NCI-H1930 (cell line): Measurements from ENCODE around the gene KRTCAP2.

Experiments
- DNase-seq, 2 experiments: peaks; one replicate each; lab custom pipeline; 2025; lab: John Stamatoyannopoulos, UW

Gene KRTCAP2

GRCh38 chr1:155133799-155134281 is 39.3 kb downstream of the KRTCAP2 start:
- no peak for DNase-seq

GRCh38 chr1:155131856-155132255 is 41.2 kb downstream of the KRTCAP2 start:
- no peak for DNase-seq

- DNase-seq = no peak
Observed at GRCh38 chr1:155131285-155131684, 41.8 kb downstream of the KRTCAP2 start.

- no peak for DNase-seq
Observed at GRCh38 chr1:155130272-155131006, 42.7 kb downstream of the KRTCAP2 start.

- DNase-seq = no peak
Observed at GRCh38 chr1:155128755-155129473, 44.2 kb downstream of the KRTCAP2 start.

GRCh38 chr1:155127967-155128754 is 44.9 kb downstream of the KRTCAP2 start:
- DNase-seq = no peak

- DNase-seq = no peak
Observed at GRCh38 chr1:155127105-155127966, 45.8 kb downstream of the KRTCAP2 start, which contains the start of gene EFNA1. EFNA1 (plus strand) TSS chr1:155127876; CDS start chr1:155127978, 102 bp downstream.

GRCh38 chr1:155126556-155127104 is 46.5 kb downstream of the KRTCAP2 start:
- no peak for DNase-seq

- no peak for DNase-seq
Observed at GRCh38 chr1:155125946-155126555, 47.1 kb downstream of the KRTCAP2 start.

- DNase-seq = no peak
Observed at GRCh38 chr1:155125511-155125945, 47.6 kb downstream of the KRTCAP2 start.

- no peak for DNase-seq
Observed at GRCh38 chr1:155124503-155125463, 48.3 kb downstream of the KRTCAP2 start.

- DNase-seq = no peak
Observed at GRCh38 chr1:155123801-155124200, 49.3 kb downstream of the KRTCAP2 start.

GRCh38 chr1:155122308-155122707 is 50.8 kb downstream of the KRTCAP2 start:
- no peak for DNase-seq

GRCh38 chr1:155121249-155121648 is 51.9 kb downstream of the KRTCAP2 start:
- no peak for DNase-seq

- DNase-seq = no peak
Observed at GRCh38 chr1:155120253-155120652, 52.9 kb downstream of the KRTCAP2 start.
